OCI-LY7 (cell line): ENCODE measurements around the gene MYPN.

Experiments
- CTCF ChIP-seq: fragments of 200-600 bp; sonication (generic); conservative IDR thresholded peaks from 2 replicates; pipeline ENCODE4 v1.5.1; 2014; ENCODE audit warnings: mild to moderate bottlenecking, antibody characterized with exemption, low read length, moderate library complexity, mixed read lengths
- EZH2phosphoT487 ChIP-seq: fragments of 200-600 bp; sonication (generic); IDR thresholded peaks from 2 replicates; pipeline ENCODE4 v1.6.1; 2018; ENCODE audit warnings: low read depth, borderline replicate concordance, mild to moderate bottlenecking, mixed run types, antibody characterized with exemption, low read length, moderate library complexity, mixed read lengths

GRCh38 chr10:68105820-68106219 lies 3.5 kb upstream of the MYPN start:
- TF ChIP-seq CTCF = no peak
- TF ChIP-seq EZH2phosphoT487 = no peak
